ENCODE measurements around the gene RNF151.
"Not testable (repeated sequence)": the region's sequence is repeated elsewhere in the genome, so short reads cannot be mapped to it uniquely, and the experiment has no call there.

The RNF151 gene

DNA sequence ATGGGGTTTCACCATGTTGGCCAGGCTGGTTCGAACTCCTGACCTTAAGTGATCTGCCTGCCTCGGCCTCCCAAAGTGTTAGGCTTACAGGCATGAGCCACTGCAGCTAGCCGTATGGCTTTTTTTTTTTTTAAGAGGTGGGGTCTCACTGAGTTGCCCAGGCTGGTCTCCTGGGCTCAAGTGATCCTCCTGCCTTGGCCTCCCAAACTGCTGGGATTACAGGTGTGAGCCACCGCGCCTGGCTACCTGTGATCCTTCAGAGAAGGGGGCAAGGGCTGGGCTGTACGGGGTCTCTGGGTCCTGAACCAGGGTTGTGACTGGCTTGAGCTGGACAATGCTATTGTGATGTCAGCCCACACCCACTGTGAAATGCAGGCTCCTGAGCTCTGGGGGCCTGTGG, at the start of gene RNF151:
RNF151 (plus strand) TSS at position 397 of the 400 bp plus-strand sequence. CDS start 26 bp downstream, outside the sequence.
- DNase-seq (ENCODE audit: low spot score): no peak

- DNase-seq (ENCODE audit: low spot score): no peak
These were observed 49.5 kb upstream of the RNF151 start for GRCh38 chr16:1917056-1917664.

GRCh38 chr16:1917665-1918350, 48.8 kb upstream of the RNF151 start:
- DNase-seq (ENCODE audit: low spot score): no peak

DNA sequence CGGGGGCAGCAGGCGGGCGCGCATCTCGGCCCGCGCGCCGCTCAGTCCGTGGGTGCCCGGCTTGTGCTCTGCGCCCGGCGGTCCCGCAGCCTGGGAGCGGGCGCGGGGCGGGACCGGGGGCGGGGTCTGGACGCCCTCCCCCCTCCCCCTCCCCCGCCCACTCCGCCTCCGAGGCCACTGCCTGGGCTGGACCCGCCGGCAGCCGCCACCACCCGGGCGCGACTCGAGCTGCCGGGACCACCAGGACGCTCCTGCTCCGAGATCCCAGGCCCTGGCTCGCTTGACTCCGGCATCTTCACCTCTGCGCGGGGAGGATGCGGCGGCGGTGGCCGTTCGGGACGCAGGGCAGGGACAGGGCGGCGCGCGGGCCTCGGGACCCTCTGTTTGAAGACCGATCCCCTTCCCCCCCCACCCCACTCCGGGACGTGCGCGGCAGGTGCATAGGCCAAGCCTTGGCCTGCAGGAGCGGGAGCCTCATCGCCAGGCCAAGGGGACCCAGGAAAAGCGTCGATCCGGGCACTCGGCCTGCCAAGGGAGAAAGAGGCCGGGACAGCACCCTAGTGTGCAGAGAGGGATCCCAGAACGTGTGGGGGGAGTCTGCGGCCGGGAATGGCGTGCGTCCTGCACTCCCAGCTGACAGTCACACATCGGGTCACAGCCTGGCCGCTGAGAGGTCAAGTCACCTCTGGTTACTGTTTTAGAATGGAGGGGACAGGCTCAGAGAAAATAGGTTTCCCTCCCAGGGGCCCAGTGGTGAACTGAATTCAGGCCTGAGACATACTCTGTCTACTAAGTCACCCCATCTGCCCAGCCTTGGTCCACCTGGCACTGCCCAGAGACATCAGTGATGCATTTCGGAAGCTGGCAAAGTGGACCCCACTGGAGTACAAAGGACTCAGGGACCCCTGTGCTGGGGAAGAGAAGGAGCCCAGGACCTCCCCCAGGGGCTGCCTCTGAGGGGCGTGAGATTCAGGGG, 48.0 kb upstream of the RNF151 start, which contains the start of gene HS3ST6:
HS3ST6 (minus strand) TSS at position 65 of the 976 bp plus-strand sequence. CDS start 92 bp downstream, outside the sequence.
- DNase-seq (ENCODE audit: low spot score): no peak

GRCh38 chr16:1919327-1919998, 47.2 kb upstream of the RNF151 start:
- no peak for DNase-seq (ENCODE audit: low spot score)

GRCh38 chr16:1920122-1920521, 46.5 kb upstream of the RNF151 start:
- not testable (repeated sequence) for DNase-seq (ENCODE audit: low spot score)

DNA sequence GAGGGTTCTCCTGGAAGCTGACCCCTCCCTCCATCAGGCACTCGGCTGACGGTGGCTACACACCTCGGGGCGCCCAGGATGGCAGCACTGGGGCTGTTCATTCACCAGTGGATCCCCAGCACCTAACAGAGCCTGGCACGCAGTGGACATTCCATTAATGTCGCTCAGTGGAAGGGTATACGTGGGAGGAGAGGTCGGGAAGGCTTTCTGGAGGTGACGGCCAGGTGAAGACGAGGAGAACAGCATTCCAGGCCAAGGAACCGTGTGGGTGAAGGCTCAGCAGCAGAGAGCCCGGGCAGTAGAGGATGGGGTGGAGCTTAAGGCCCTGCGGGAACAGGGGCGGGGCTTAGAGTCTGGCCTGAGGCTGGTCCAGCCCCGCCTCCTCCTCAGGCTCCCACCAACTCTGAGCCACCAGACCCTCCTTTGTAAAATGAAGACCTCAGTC, 45.9 kb upstream of the RNF151 start:
- DNase-seq (ENCODE audit: low spot score): no peak

DNA sequence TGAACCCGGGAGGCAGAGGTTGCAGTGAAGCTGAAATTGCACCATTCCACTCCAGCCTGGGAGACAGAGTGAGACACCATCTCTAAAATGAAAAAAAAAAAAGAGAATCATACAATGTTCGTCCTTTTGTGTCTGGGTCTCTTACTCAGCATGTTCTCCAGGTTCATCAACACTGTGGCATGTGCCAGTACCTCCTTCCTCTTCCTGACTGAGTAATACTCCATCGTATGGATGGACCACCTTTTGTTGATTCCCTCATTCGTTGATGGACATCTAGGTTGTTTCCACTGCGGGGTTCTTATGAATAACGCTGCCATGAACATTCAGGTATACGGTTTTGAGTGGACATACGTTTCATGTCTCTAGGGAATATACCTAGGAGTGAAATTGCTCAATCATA, 44.3 kb upstream of the RNF151 start:
- DNase-seq (ENCODE audit: low spot score): no peak

DNA sequence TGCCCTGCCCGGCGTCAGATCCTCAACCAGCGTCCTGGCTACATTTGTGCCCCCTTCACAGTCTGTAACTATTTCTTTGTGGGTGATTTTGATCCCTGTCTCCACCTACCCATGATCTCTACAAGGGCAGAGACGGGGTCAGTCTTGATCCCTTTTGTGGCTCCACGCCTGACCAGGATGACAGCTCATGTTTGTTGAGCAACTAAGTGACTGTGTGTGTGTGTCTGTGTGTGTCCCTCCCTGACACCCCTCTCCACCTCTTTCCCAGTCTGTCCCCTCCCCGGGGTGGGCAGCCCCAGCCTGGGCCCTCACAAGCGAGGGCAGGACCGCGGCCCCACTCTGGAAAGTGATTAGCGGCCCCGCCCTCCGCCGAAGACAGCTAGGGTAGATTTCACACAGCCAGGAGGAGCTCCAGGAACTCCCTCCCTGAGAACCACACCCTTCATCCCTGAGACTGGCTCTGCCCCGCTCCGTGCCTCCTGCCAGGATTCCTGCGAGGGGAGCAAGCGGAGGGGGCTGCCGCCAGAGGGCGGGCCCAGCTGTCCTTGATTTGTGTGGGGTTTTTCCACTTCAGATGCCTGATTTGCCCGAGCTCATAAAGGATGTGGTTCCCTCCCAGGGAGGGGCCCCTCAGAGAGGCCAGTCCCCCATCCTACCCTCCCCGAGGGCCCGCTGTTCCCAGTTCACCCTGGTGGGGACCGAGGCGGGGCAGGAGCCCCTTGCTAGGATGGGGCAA, 43.2 kb upstream of the RNF151 start:
- no peak for DNase-seq (ENCODE audit: low spot score)

DNA sequence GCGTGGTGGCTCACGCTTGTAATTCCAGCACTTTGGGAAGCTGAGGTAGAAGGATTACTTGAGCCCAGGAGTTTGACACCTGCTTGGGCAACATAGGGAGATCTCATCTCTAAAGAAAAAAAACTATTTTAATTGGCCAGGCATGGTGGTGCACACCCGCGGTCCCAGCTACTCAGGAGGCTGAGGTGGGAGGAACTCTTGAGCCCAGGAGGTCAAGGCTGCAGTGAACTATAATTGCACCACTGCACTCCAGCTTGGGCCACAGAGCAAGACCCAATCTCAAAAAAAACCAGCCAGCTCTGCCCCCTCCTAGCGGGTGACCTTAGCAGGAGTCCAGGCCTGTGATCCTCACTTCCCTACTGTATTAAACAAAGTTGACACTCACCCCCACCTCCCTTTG, 42.6 kb upstream of the RNF151 start:
- DNase-seq (ENCODE audit: low spot score): no peak

GRCh38 chr16:1926271-1926670, 40.4 kb upstream of the RNF151 start:
- no peak for DNase-seq (ENCODE audit: low spot score)

DNA sequence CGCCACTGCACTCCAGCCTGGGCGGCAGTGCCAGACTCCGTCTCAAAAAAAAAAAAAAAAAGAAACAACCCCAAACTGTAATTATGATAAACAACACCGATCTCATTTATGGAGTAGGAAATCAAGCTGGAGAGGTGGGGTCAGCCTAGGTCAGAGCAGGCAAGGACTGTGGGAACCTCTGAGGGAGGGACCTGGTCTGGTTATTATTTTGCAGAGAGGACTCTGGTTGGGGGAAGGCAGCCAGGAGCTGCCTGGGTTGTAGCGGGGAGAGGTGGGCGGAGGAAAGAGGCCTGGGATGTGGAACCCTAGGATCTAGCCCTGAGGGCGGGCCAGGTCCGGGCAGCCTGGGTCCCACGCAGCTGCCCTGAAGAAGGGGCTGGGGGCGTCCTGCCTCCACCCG, 37.6 kb upstream of the RNF151 start:
- DNase-seq (ENCODE audit: low spot score): no peak

GRCh38 chr16:1929578-1930337, 36.9 kb upstream of the RNF151 start:
- peak; percentile 81 for DNase-seq (ENCODE audit: low spot score)

GRCh38 chr16:1930338-1930720, 36.3 kb upstream of the RNF151 start:
- DNase-seq (ENCODE audit: low spot score): no peak

DNA sequence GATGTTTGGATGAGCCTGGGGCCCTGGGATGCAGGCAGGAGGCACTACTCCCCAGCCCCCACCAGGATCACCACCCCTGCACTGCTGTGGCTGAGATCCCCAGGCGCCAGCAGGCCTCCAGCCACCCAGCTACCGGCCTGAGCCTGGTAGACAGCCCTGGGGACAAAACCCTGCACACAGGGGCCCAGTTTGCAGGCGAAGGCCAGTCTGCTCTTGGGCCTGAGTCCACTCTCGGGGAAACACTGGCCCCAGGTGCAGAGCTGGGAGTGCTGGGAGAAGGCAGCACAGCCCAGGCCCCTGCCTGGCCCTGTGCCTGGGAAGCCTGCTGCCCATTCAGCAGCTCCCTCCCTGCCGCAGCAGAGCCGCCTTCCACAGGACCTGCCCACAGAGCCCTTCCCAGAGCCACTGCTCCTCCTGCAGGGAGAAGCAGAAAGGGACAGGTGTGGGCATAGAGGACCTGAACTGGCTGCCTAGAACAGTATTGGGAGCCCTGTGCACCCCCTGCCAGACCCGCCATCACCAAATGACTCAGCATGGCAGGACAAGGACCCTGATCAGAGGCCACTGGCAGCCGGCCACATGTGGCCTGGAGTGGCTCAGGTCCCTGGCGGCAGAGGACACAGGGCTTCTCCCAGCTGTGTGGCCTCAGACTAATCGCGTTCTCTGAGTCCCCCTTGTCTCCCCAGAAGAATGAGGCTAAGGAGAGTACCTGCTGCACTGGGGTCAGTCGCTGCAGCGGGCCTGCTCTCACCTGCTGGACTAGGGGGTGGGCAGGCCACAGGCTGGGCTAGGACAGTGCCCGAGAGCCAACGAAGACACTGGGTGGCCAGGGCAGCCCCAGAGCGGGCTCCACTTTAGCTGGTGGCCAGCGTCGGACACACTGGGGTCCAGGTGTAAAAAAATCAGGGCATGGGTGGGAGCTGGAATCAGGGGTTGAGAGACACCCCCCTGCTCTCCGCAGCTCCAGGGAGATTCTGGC, 34.3 kb upstream of the RNF151 start:
- no peak for DNase-seq (ENCODE audit: low spot score)

- no peak for DNase-seq (ENCODE audit: low spot score)
These were observed 33.5 kb upstream of the RNF151 start for GRCh38 chr16:1933097-1933661.

- DNase-seq (ENCODE audit: low spot score): no peak
These were observed 29.6 kb upstream of the RNF151 start for GRCh38 chr16:1936945-1937479.

DNA sequence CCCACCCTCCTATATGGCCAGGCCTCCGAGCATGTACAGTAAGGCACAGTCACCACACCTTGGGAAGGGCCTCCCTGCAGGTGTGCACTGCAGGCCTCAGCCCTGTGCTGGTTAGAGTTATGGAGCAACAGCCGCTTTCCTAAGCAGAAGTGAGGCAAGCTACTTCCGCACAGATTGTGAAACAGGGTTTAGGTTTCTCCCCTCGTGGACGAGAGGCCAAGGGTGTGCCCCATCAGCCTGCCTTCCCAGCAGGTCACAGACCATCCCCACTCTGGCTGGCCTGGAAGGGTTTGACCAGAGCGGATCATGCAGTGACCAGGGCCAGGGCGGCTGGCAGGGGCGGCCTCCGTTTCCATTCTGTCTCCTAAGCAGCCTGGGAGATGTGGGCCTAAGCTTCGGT, 28.3 kb upstream of the RNF151 start:
- DNase-seq (ENCODE audit: low spot score): no peak

- DNase-seq (ENCODE audit: low spot score): no peak
These were observed 27.7 kb upstream of the RNF151 start for GRCh38 chr16:1938910-1939309.

Data from COLO829 (cell line).